ENCODE data around the gene CUBN.
A peak's percentile ranks its signal among the peaks of the same experiment; 100 is the strongest.

Gene CUBN

DNA sequence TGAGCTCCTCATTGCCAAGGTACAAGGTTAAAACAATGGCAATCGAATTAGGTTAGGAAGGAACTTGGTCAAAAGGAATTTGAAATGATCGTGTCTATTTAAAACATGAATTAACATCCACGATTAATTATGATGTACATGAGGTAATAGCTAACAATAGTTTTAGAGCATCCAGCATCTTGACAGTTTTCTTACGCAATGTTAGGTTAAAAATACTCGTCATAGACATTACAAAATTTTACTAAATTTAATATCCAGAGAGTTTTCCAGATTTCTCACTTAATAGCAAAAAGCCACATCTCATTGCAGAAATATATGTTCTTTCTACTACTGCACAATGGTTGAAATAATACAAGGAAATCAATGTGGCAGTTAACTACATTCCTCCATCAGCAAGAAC lies 22.6 kb downstream of the CUBN start:
- no peak for DNase-seq (ENCODE audit: low spot score)

DNA sequence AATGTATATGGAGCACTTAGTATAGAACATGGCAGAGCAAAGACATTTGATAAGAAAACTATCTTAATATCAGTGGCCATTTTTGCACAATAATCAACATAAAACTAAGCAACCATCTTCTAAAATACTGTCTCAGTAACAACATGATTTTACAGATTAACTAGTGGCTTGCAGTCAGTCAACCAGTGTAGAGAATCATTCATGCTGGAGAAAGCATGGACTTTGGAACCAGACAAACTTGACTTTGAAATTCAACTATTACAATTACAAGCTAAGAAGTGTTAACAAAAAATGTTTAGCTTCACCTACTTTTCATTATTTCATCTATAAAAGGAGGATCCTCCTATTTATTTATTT lies 27.7 kb downstream of the CUBN start:
- DNase-seq (ENCODE audit: low spot score) = no peak

DNA sequence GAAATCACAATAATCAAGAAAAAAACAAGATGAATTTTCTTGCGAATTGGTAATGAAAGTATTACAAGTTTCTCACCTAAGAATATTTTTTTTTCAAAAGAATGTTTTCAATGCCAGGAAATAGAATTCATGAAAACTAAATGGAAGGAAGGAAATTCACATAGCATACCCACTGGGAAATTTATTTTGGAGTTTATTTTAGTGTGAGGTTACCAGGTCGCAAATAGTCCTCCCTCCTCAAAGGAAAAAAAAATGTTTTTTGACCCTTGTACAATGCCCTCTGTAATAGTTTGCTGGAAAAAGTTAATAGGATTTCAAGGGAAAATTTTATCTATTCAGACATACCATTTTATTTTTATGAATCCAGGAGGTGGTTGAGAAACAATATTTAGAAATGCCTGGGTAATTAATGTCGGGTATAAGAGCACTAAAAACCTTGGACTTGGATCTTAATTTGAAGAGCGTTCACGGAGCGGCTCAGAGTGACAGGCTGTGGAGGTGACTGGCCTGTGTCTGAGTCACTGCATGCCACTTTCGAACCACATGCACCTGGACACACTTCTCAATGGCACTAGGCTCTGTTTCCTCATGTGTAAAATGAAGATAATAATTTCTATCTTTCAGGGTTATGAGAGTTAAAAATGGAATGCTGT lies 28.2 kb downstream of the CUBN start:
- DNase-seq (ENCODE audit: low spot score) = no peak

DNA sequence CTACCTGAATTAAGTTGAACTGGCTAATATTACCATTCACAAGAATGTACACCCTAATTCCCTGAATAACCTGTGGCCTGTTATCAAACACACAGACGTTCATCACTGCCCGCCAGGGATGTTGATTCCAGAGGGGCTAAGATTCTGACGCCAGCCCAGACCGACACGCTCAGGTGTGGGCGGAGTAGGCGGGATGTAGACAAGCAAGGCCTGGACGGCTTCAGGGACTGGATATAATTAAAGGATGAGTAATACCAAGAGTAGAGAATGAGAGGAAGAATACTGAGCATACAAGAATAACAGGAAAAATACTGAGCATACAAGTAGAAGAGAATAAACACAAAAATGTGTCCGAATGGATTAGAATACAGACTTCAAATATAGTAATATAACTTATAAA lies 29.0 kb downstream of the CUBN start:
- DNase-seq (ENCODE audit: low spot score) = no peak

DNA sequence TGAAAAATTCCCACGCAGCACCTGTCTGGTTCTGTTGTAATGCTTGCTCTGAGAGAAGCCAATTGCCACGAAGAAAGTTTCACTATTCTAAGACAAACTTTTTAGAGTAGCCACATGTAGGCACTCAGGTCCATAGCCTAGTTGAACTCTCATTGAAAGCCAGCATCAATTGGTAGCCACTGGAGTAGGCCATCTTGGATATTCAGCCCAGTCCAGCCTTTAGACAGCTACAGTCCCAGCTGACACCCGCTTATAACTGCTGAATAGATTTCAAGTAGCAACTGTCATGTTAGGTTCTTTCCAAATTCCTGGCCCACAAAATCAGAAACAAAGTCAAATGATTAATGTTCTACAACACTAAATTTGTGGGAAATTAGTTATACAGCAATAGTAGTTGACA lies 31.6 kb downstream of the CUBN start:
- DNase-seq (ENCODE audit: low spot score) = no peak

DNA sequence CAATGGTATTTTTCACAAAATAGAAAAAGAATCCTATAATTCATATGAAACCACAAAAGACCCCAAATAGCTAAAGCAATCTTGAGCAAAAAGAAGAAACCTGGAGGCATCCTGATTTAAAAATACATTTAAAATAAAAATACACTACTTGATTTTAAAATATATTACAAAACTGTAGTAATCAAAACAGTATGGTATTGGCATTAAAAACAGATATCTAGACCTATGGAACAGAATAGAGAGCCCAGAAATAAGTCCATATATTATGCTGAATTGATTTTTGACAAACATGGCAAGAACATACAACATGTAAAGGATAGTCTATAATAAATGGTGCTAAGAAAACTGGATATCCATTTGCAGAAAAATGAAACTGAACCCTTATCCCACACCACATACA lies 34.8 kb downstream of the CUBN start:
- no peak for DNase-seq (ENCODE audit: low spot score)

DNA sequence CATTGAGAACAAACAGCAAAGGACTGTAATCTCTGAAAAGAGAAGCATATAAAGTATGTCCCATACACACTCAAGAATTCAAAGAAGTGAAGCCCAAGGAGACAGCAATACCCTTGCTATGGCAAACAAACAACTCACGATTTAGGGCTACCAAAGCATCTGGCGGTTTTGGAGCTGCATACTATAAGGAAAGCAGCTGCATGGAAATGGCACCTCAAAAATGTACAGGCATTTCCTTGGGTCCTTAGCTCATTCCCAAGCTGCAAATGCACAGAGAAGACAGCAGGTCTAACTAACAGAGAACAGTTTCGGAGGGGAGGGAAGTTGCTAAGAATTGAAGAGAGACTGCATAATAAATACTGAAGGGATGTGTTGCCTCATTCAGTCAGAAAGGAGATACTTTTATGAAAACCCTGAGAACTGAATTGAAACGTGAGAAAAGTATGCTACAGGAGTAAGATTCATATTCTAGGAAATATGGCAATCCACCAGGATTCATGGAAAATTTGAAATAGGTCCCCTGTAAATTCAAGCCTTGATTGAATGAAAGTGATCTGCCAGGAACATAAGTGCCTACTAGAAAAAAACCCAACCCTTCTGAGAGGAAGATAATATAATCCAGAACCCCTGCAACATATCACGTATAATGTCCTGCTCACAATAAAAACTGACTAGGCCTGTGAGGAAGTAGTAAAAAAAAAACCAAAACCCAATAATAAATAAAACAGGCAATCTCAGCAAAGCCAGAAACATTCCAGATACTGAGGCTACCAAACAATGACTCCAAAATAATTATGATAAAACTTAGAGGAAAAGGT lies 36.4 kb downstream of the CUBN start:
- no peak for DNase-seq (ENCODE audit: low spot score)

DNA sequence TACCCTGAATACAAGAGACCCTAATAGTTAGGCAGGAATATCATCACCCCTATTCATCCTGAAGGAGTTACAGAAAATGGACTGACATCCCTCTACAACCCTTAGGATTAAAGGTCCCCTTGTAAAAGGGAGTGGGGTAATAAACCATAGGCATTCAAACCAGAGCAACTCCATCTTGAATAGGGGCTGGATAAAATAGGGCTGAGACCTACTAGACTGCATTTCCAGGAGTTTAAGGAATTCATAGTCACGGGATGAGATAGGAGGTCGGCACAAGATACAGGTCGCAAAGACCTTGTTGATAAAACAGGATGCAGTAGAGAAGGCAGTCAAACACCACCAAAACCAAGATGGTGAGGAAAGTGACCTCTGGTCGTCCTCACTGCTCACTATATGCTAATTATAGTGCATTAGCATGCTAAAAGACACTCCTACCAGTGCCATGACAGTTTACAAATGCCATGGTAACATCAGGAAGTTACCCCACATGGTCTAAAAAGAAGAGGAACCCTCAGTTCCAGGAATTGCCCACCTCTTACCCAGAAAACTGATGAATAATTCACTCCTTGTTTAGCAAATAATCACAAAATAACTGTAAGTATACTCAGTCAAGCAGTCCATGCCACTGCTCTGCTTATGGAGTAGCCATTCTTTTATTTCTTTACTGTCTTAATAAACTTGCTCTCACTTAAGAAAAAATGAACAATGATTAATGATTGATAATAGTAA lies 37.2 kb downstream of the CUBN start:
- no peak for DNase-seq (ENCODE audit: low spot score)

DNA sequence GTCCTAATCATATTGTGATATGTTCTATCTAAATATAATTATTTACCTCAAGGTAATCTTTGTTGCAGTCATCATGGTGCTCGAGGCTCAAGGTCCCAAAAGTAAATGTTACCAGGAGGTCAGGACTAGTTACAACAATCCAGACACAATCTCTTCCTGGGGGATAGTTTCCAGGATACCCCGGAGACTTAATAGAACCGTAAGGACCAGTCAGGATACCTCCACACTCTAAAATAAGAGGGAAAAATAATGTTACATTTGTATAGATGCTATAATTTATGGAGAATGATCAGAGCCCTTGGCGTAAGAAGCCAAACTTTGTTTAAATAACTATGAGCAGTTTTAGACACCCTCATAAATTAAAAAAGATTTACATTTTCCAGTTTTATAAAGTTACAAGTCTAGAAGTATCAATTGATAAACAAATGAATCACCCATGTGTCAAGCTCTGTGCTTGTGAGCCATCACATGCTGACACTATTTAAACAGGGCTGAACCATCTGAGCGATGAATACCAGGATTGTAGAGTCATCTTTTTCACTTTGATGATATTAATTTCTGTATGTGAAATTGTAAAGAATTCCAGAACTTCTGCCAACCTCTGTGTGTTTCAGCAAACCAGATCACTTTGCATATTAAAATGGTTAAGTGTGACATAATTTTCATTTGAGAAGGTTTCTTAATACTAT lies 41.3 kb downstream of the CUBN start:
- peak; percentile 17 for DNase-seq (ENCODE audit: low spot score)

DNA sequence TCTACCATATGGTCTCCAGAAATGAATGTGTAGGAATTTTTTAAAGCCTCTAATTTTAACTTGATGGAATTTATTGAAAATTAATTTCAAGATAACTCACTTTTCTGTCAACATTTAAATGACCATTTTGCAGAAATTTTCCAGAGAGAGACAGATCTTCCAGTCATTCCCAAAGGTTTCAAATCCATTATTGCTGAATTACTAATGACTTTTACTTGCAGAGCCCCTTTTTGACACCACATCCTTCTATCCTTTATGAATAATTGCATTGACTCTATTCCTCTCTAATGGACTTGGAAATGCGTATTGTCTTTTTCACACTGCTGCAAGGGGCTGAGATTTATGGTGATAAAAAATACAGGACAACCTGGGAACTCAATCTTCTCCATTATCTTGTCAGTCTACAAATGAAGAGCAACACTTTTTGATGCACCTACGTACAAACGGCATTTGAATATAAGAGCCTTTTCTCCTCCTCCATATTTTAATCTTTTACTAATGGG lies 42.7 kb downstream of the CUBN start:
- no peak for DNase-seq (ENCODE audit: low spot score)

DNA sequence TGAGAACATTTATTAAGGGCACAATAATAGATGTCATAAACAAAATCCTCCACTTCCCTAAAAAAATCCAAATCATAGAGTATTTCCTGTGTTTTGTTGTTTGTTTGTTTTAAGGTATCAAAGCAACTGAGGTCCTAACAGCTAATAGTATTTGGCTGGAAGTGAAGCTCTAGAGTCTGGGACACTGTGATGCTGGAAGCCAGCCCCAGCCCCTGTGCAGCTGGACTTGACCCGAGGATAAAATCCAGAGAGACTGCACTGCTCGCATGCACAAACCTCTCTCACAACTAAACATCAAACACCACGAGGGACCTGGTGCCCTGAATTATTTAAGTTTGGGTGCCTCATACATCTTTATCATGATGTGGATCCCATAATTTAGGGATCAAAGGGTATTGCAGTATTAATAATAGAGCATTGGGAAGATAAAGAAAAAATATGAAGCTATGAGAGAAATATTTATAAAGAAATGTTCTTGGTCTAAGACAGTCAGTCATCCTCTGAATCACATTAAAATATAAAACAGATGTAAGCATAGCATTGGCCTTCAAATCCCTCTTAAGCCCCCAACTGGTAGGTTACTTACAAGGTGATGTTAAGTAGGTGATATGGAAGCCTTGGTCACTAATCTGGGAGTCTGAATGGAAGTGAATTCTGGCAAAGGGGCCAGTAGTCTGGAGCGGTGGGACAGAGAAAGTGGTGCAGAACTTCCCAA lies 44.4 kb downstream of the CUBN start:
- no peak for DNase-seq (ENCODE audit: low spot score)

DNA sequence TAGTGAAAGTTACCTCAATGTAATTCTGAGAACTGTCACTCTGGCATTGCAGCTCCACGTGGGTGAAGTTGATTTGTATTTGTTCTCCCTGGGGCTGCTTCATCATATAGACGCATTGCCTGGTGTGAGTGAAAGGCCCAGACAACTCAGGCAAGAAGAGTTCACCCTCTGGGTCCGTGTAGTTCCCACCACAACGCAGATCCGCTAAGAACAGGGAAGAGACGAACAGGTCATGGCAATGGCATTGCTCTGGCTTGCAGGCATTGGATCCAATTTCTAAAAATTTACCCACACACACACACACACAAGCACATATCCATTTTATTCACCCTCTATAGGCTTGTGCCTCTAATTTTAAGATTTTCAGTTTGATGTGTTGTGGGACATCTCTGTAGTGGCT lies 45.4 kb downstream of the CUBN start:
- no peak for DNase-seq (ENCODE audit: low spot score)

DNA sequence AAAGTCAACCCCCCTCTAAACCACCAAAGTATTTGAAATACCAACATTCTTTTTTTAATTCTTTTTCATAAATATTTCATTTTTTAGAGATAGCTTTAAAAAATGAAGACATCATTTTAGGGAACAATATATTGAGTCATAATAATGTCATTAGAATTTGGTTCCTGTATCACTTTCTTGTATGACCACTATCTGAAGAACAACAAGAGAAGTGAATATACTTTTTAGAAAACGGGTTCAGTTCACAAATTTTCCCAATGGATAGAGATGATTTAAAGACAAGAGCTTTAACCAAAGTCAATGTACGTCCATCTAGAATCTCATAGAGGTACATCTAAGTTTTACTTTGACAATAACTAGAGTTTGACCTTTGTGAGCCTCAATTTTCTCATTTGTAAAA lies 48.2 kb downstream of the CUBN start:
- DNase-seq (ENCODE audit: low spot score) = no peak

DNA sequence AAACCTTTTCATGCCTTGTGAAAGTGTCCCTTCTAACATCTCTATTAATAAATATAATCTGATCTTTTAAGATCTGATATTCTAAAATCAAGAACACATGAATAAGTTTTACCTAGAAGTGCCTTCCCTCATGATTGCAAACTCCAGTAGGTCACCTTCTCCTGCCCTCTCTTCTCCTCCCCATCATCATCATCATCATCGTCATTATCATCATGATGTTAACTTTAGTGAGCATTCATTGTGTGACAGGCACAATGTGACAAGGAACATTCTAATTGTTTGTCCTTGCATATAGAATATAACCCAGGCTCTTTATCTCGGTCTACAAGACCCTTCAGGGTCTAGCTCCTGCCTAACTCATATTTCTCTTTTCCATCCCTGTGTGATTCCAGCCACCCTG lies 51.7 kb downstream of the CUBN start:
- DNase-seq (ENCODE audit: low spot score) = no peak

DNA sequence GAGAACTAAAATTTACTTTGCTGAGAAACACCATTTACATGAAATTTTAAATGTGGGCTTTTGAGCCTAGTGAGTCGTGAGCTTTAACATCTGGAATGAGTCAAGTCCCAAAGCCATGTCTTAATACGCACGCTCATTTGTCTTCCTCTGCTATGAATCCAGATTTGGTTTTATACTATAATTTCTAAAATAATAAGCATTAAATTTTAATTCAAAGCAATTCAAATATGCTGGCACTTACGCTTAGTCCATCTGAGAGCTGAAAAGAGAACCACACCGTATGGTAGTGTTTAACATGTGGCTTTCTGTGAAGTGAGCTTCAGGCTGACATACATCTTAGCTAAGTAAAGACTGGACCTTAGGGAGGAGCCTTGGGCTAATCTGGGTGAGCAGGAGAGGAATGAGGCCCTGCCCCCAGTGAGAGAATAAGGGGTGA lies 52.2 kb downstream of the CUBN start:
- no peak for DNase-seq (ENCODE audit: low spot score)

DNA sequence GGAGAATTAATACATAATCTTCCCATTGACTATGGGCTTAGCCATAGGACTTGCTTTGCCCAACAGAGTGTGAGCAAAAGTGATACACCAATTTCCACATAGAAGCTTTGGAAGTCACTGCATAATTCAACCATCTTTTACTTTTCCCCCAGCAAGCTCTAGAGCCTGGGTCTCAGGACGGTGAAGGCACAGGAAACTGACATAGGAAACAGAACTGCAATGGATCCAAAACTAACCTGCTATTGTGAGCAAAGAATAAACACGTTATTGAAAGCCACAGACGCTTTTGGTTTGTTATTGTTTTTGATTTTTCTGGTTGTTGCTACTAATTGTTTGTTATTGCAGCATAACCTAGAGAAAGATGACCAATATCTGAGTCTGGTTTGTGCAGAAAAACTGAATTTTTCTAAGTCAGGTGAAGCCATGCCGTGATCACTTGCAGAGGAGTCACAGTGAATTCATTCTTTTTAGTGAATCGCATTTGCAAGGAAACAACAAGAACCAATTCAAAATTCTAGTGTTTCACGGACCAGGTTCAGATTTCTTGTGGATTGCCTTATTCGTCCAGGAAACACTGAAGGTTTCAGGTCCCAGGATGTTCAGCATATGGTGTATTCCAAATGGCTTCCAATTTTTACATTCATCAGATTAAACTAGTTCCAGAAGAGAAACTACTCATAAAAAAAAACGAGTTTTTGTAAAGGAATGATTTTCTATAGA lies 52.8 kb downstream of the CUBN start:
- DNase-seq (ENCODE audit: low spot score) = no peak

DNA sequence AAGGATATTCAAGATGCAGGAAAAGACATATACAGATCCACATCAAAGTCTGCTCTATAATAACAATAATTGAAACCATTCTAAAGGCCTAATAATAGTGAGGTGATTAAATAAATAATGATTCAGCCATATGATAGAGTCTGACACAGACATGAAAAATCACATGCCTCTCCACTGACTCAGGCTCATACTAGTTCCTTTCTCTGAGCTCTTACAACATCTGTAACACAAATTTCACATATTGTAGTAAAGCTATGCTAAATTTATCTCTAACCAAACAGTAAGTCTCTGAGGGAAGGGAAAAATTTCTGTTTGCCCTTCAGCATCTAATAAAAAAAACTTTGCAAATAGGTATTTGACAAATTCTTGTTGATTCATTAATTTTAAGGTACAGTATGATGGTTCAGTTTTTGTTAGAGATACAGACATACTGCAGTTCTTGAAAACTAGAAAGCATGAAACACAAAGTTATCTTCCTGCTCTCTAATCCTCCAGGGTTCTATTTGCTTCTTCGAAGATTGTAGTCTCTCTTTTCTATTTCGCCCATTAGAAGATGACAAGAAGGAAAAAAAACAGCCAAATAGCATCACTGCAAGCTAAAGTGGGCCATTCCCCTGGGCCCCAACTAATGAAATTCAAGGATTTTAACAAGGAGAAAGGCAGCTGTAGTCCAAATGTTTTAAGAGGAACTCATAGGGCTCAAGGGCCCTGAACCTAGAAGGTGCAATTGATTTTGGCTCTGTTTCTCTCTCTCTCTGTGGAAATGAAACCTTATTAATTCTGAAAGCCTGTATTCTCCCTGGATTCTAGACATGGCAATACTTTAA lies 53.9 kb downstream of the CUBN start:
- peak; percentile 20 for DNase-seq (ENCODE audit: low spot score)

DNA sequence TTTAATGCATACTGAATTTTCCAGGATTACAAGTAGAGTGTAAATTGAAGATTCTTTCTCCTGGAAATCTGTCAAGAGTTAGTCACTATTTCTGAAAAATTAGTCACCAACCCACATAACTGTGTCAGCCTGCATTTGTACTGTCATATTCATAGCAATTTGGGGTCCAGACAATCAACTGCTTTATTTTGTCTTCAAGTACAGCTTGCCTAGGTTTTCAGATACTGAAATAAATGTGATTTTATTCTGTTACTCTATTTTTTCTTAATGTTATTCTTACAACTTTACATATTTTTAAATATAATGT lies 55.1 kb downstream of the CUBN start:
- no peak for DNase-seq (ENCODE audit: low spot score)

DNA sequence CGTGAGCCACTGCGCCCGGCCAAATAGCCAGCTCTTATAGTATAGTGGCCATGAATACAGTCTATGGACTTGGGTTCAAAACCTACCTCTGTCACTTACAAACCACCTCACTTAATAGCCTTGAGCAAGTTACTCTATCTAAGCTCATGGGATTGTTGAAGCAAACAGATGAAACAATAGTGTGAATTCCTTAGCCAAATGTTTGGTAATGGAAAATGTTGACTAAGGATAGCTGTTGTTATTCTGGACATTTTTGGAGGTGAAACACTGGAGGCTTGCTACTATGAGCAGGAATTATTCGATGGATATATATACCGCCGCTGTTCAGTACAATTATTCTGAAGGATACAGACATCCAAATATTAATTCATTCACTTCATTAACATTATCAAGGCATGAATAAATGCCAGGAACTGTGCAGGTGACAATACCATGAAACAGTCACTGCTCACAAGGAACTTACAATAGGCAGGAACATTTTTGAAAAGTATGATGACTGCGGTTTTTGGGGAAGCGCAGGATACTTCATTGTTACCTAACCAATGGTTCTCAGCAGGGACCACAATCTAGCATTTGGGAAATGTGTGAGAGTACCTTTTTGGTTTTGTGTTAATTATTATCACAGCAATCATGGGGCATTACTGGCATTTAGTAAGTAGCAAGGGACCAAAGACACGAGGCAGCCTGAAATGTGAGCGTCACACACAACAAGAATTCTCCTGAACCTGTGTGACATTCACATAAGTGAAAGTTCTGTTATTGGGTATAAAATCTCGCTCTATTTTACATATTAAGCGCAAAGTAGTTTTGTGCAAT lies 55.7 kb downstream of the CUBN start:
- no peak for DNase-seq (ENCODE audit: low spot score)

DNA sequence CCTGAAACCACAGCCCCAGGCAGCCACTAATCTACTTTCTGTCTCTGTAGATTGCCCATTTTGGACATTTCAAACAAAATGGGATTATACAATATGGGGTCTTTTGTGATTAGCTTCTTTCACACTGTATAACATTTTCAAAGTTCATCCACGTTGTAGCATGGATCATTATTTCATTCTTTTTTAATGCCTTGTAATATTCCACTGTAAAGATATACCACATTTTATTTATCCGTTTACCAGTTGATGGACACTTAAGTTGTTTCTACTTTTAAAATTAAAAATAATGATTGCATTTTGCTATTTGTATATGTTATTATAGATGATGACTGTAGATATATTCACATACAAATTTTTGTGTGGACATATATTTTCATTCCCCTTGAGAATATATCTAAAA lies 60.7 kb downstream of the CUBN start:
- DNase-seq (ENCODE audit: low spot score) = no peak

All from hepatic stellate cell (primary cell).